Activated CD8-positive, alpha-beta memory T cell treated with anti-CD3 and anti-CD28 coated beads for 1 hour (primary cell): ENCODE data around the gene KIF1A.
"Not testable (repeated sequence)": the region's sequence is repeated elsewhere in the genome, so short reads cannot be mapped to it uniquely, and the experiment has no call there.

Source experiments
- DNase-seq, 2 donors: peaks; one replicate each; pipeline ENCODE4 v3.0.0-alpha.2; 2020; ENCODE audit warnings: low read depth in 1 of 2; ENCODE audit errors: extremely low read depth in 1 of 2

The KIF1A gene

GRCh38 chr2:240848900-240849680 lies 29.1 kb upstream of the KIF1A start:
- DNase-seq = no peak

DNA sequence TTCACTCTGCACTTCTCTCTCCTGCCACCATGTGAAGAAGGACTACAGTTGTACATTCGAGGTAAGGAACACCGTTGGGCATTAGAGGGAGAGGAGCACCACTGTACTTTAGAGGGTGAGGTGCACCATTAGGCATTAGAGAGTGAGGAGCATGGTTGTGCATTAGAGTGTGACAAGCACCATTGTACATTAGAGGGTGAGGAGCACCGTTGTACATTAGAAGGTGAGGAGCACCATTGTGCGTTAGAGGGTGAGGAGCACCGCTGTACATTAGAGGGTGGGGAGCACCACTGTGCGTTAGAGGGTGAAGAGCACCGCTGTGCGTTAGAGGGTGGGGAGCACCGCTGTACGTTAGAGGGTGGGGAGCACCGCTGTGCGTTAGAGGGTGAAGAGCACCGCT lies 27.8 kb upstream of the KIF1A start:
- DNase-seq = no peak

GRCh38 chr2:240846873-240847595 lies 27.0 kb upstream of the KIF1A start:
- no peak for DNase-seq

GRCh38 chr2:240846309-240846708 lies 26.3 kb upstream of the KIF1A start:
- not testable (repeated sequence) for DNase-seq

- no peak for DNase-seq
Measured at GRCh38 chr2:240840435-240841060, 20.5 kb upstream of the KIF1A start.

GRCh38 chr2:240839152-240840143 lies 19.4 kb upstream of the KIF1A start:
- no peak for DNase-seq

DNA sequence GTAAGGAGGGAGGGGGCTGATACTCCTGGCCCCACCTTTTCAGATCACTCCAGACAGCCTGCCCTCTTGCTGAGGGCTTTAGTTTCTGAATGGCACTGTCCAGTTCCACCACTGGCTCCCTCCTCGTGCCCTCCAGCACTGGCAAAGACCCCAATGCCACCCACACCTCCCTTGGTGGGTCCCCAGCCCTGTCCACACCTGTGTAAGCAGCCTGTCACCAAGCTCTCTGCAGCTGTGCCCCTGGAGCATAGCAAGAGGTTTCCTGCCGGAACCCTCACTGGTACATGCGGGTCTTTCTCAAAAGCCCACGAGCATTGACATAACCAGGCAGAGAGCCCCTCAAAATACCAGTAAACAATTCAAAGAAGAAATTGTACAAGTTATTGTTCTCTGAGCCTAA lies 17.6 kb upstream of the KIF1A start:
- no peak for DNase-seq

DNA sequence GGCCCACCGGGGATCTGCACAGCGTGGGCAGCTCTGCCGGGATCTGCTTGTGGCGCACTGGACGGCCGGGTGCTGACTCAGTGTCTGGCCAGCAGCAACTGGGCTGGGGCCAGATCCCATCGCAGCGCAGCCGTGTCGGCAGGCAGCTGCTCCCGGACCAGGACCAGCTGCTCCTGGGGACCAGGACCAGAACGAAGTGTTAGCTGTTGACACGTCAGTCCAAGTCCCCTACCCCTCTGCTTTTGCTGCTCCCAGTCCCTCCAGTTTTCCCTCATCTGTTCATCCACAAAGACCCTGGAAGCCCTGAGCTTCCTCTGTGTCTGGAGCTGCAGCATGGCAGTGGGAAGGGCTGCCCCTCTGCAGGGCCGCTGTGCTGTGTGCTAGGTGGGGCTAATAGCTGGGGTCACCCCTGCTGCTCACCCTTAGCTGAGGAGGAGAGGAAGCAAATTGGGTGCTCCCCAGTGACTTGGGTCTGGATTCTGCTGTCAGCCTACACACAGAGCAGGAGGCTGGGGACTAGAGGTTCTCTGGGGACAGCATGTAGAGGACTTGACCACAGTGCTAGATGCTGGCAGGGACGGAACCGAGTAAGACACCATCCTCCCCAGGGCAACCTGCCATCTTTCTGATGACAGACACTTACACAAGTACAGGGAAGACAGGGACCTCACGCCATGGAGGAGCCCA lies 16.9 kb upstream of the KIF1A start:
- DNase-seq = no peak

DNA sequence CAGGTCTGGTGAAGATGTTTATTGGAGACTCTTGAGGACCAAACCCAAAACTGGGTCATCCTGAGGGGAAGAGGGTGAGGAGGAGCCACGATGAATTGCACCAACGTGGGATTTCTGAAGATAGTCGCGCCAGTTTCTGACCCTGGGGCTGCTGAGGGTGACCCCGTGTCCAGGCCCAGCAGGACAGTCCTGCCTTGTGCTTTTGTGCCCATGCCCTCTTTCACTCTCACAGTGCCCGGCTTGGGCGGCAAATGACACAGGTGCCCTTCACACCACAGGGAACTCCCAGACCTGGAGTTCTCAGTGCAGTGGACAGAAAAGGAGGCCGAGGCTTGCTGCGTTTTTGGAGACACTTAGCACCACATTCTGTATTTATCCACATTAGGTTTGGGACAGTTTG lies 15.5 kb upstream of the KIF1A start:
- DNase-seq = no peak

GRCh38 chr2:240834377-240834975 lies 14.5 kb upstream of the KIF1A start:
- DNase-seq = no peak

- no peak for DNase-seq
Measured at GRCh38 chr2:240833724-240834285, 13.8 kb upstream of the KIF1A start.

DNA sequence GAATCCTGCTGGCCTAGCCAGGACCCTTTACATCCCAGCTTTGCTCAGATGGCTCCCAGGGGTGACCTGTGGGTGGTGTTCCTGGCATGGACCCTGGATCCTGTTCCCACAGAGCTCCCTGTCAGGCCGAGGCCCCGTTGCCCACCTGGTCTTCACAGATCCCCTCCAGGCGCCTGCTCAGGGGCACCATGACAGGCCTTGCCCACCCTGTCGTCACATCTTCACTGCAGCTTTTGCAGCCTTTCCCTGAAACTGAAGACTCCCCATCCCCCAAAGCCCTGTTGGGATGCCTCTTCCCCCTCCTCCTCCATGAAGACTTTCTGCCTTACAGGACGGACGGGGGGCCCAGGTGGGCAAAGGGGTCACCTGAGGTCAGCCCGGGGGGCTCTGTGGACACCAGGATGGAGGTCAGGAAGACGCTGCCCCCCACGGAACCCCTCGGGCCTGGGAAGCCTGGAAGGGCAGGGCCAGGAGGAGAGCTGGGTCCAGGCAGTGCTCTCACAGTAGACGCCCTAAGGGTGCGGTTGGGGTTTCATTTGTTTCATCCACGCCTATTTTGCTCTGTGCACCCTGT lies 13.0 kb upstream of the KIF1A start:
- DNase-seq = no peak

DNA sequence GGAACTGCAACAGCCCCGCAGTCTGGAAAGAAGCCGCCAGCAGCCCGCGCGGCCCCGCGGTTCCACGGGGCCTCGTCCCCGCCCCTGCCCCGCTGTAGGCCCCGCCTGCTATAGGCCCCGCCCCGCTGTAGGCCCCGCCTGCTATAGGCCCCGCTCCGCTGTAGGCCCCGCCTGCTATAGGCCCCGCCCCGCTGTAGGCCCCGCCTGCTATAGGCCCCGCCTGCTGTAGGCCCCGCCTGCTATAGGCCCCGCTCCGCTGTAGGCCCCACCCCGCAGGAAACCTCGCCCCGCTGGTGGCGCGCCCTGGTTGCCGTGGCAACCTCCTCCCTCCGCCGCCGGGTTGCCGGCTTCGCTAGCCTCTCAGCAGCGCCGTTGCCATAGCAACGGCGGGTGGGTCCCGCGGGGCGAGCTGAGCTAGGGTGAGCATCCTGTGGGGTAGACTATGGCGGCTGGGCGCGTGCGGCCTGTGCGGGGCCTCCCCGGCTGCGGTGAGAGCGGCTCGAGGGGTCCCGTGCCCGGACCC lies 12.2 kb upstream of the KIF1A start:
- DNase-seq = peak; percentile 96 to 98

DNA sequence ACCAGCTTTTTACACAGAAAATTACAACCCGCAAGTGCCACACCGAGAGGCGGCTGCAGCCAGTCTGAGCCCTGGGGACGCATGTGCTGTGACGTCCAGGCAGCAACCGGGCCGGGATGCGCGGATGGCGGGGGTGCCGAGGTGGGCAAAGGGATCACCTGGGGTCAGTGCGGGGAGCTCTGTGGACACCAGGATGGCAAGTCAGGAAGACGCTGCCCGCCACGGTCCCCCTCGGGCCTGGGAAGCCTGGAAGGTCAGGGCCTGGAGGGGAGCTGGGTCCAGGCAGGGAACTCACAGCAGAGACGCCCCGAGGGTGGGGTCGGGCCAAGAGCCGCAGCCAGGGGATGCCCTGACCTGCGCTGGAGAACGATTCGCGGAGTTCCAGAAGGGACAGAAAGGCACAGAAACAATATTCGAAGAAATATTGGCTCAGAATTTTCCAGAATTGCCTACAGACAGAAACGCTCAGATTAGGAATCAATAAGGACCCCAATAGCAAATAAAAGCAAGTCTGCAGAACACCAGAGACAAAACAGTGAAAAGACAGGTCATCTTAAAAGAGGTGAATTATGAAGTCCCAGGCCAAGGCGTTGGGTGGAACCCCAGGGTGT lies 11.7 kb upstream of the KIF1A start:
- DNase-seq = no peak

GRCh38 chr2:240825476-240825875 lies 5.5 kb upstream of the KIF1A start:
- DNase-seq = no peak

GRCh38 chr2:240823449-240824336 lies 3.7 kb upstream of the KIF1A start:
- no peak for DNase-seq

- no peak for DNase-seq
Measured at GRCh38 chr2:240822280-240822847, 2.3 kb upstream of the KIF1A start.
